HepG2 (cell line): ENCODE measurements around the gene GABARAPL2. TPM values are rescaled to one million over a fixed set of nuclear protein-coding genes. Genes with fewer than 3 reads are reported as not detected.

Experiments used
- ATF1 ChIP-seq: IDR thresholded peaks from 2 replicates; pipeline ENCODE4 v1.6.1; 2016; ENCODE audit warnings: mild to moderate bottlenecking, control low read depth
- CREB3 ChIP-seq: sonication (generic); formaldehyde crosslinking; IDR thresholded peaks from 2 replicates; pipeline ENCODE4 v1.5.0; 2020; ENCODE audit warnings: missing genetic modification reagents
- CREM ChIP-seq, 2 experiments: sonication (generic) in 1 of 2; formaldehyde crosslinking in 1 of 2; IDR thresholded peaks; 2 replicates each; pipeline versions ENCODE4 v1.4.0 to v1.6.1; 2016 to 2020; ENCODE audit warnings: antibody characterized with exemption in 1 of 2, mild to moderate bottlenecking in 1 of 2, missing genetic modification reagents in 1 of 2
- FOSL2 ChIP-seq: sonication (generic); formaldehyde crosslinking; IDR thresholded peaks from 2 replicates; pipeline ENCODE4 v1.4.0; 2020; ENCODE audit warnings: missing genetic modification reagents
- FOXA1 ChIP-seq, 2 experiments: fragments of 450-650 bp in 1 of 2; sonication (generic) in 1 of 2; formaldehyde crosslinking in 1 of 2; IDR thresholded peaks; 2 replicates each; pipeline versions ENCODE4 v1.4.0 to v1.6.1; 2016 to 2020; ENCODE audit warnings: missing genetic modification reagents in 1 of 2
- ISL2 ChIP-seq: sonication (generic); formaldehyde crosslinking; IDR thresholded peaks from 2 replicates; pipeline ENCODE4 v1.5.0; 2020; ENCODE audit warnings: missing genetic modification reagents
- ISX ChIP-seq: sonication (generic); formaldehyde crosslinking; conservative IDR thresholded peaks from 2 replicates; pipeline ENCODE4 v1.5.0; 2020; ENCODE audit warnings: missing genetic modification reagents
- MAFK ChIP-seq, 2 experiments: IDR thresholded peaks in 1 of 2; conservative IDR thresholded peaks in 1 of 2; 2 replicates each; pipeline ENCODE4 v1.6.1; 2011; ENCODE audit warnings: improper control_type of control experiment in 2 of 2, low read length in 2 of 2
- MXD4 ChIP-seq: IDR thresholded peaks from 2 replicates; pipeline ENCODE4 v1.6.1; 2016; ENCODE audit warnings: mild to moderate bottlenecking, missing biosample characterization, missing genetic modification reagents
- NCOA5 ChIP-seq: sonication (generic); formaldehyde crosslinking; IDR thresholded peaks from 2 replicates; pipeline ENCODE4 v1.4.0; 2020; ENCODE audit warnings: missing genetic modification reagents
- SKI ChIP-seq: fragments of 450-650 bp; IDR thresholded peaks from one replicate; pipeline ENCODE4 v1.6.1; 2018; ENCODE audit warnings: mild to moderate bottlenecking; ENCODE audit not compliant: partially characterized antibody
- ZBTB7B ChIP-seq: sonication (generic); formaldehyde crosslinking; IDR thresholded peaks from 2 replicates; pipeline ENCODE4 v1.4.0; 2020; ENCODE audit warnings: missing genetic modification reagents
- ZFAT ChIP-seq: sonication (generic); formaldehyde crosslinking; conservative IDR thresholded peaks from 2 replicates; pipeline ENCODE4 v1.8.1; 2023; ENCODE audit warnings: missing genetic modification reagents, inconsistent platforms
- ZNF407 ChIP-seq: sonication (generic); formaldehyde crosslinking; IDR thresholded peaks from one replicate; pipeline ENCODE4 v1.5.1; 2020; ENCODE audit warnings: mild to moderate bottlenecking, missing genetic modification reagents; ENCODE audit errors: not compliant biosample characterization
- ZNF468 ChIP-seq: sonication (generic); formaldehyde crosslinking; IDR thresholded peaks from 2 replicates; pipeline ENCODE4 v1.8.0; 2022; ENCODE audit warnings: mild to moderate bottlenecking, moderate library complexity, missing genetic modification reagents
- ZNF580 ChIP-seq: IDR thresholded peaks from 2 replicates; pipeline ENCODE4 v1.6.1; 2016; ENCODE audit warnings: low read depth, borderline replicate concordance
- ZNF691 ChIP-seq: sonication (generic); formaldehyde crosslinking; IDR thresholded peaks from 2 replicates; pipeline ENCODE4 v1.4.0; 2020; ENCODE audit warnings: missing genetic modification reagents, low read depth, mild to moderate bottlenecking, borderline replicate concordance
- ZNF709 ChIP-seq: sonication (generic); formaldehyde crosslinking; IDR thresholded peaks from 2 replicates; pipeline ENCODE4 v1.5.0; 2020; ENCODE audit warnings: mild to moderate bottlenecking, missing genetic modification reagents
- ZSCAN22 ChIP-seq: sonication (generic); formaldehyde crosslinking; IDR thresholded peaks from 2 replicates; pipeline ENCODE4 v1.4.0; 2020; ENCODE audit warnings: mild to moderate bottlenecking, missing genetic modification reagents
- polyA plus RNA-seq, 8 experiments: library from polyadenylated mRNA; depleted of rRNA in 3 of 8; stranded (reverse) in 7 of 8; unstranded in 1 of 8; fragments of >200 nt; fragmentation: Illumina TruSeq in 4 of 8; extraction: Trizol in 4 of 8; gene quantifications; 2 replicates each; pipeline versions ENCODE4 v1.2.1 to v1.2.3, GENCODE V29; 2011 to 2016; ENCODE audit warnings: low read depth in 4 of 8, missing spikeins in 1 of 8, mixed read lengths in 1 of 8; ENCODE audit not compliant: insufficient read depth in 1 of 8
- total RNA-seq, 5 experiments: library from RNA; depleted of rRNA; stranded (reverse); fragments of >200 nt; fragmentation: Illumina TruSeq; extraction: Trizol; gene quantifications; 2 replicates each; pipeline ENCODE4 v1.2.3, GENCODE V29; 2016; ENCODE audit warnings: low read depth in 1 of 5

The GABARAPL2 gene
- total and polyA plus RNA-seq, 2 of the 13 experiments (the other 11 are each of a cell fraction or from before 2014, with no cell fraction given) = 76.4 to 83.0 TPM

GRCh38 chr16:75593825-75594820 lies 27.9 kb downstream of the GABARAPL2 start (continued):
- TF ChIP-seq ZNF691 = peak; percentile 99
- no peak for TF ChIP-seq FOXA1 (IDR thresholded peaks at IDR 0.05)
- TF ChIP-seq FOXA1 (CRISPR knock-in tag; IDR thresholded peaks at IDR 0.05) = peak; percentile 30; the same call in 1 of the 2 replicates
- no peak for TF ChIP-seq ISX
- TF ChIP-seq CREB3 (CRISPR knock-in tag) = no peak
- TF ChIP-seq CREM (IDR thresholded peaks at IDR 0.05) = peak; percentile 46; the same call in 1 of the 2 replicates
- TF ChIP-seq CREM (CRISPR knock-in tag; IDR thresholded peaks at IDR 0.05) = no peak
- no peak for TF ChIP-seq ZSCAN22
- peak; percentile 48 for TF ChIP-seq SKI
- TF ChIP-seq MXD4 = no peak
- no peak for TF ChIP-seq ISL2 (CRISPR knock-in tag)
- TF ChIP-seq MAFK (conservative IDR thresholded peaks at IDR 0.05 in 1 of 2, IDR thresholded peaks at IDR 0.05 in 1 of 2; ENCODE audit: low read length in 2 of 2) = no peak
- TF ChIP-seq ZNF709 (CRISPR knock-in tag) = no peak
- TF ChIP-seq NCOA5 = no peak
- peak; percentile 91 for TF ChIP-seq FOSL2 (CRISPR knock-in tag)
- TF ChIP-seq ZBTB7B (CRISPR knock-in tag) = peak; percentile 80; the same call in 1 of the 2 replicates
- no peak for TF ChIP-seq ZNF468 (CRISPR knock-in tag)
- TF ChIP-seq ZNF407 (CRISPR knock-in tag) = no peak
- TF ChIP-seq ZNF580 (CRISPR knock-in tag) = 0 out of 2 replicates have a peak, but pooled peaks have one; percentile 17
- TF ChIP-seq ZFAT = no peak
- no peak for TF ChIP-seq ATF1 (CRISPR knock-in tag)
